ENCODE results near the gene SLC13A2. TPM values are rescaled to one million over a fixed set of nuclear protein-coding genes. Genes with fewer than 3 reads are reported as not detected.

SLC13A2 gene
- total and polyA plus RNA-seq, 9 of the 15 experiments (the other 6 are each of a cell fraction or from before 2014, with no cell fraction given), result 0.13 TPM; not detected in 8

DNA sequence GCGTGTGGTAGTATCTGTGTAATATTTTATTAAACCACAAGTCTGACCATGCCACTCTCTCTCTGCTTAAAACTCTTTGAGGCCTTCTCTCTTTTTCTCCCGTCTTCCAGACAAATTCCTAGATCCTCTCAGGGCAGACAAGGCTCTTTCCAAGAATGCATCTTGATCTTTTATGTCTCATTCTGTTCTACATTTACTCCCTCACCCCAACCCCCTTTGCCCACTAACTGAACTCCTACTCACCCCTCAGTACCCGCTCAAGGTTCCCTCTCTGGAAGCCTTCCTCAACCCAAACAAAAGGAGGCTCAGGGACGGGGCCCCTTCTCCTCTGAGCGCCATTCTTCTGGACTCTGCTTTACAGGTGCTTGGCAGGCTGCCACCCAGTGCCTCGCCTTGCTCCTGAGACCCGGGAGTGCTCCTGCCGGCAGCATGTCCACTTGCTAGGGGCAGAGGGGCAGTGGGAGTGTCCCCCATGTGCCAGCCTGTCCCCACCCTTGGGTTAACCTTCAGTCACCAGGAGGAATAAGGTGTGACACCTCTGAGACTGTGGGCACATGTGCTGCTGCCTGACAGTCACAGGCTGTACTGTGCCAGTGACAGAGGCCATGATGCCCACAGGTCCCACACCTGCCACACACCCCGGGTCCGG is 9.2 kb downstream of the SLC13A2 start:
- in situ Hi-C loops (cut with MboI), result no loop called here
- no peak overlapping the region for H2AFZ ChIP-seq (ENCODE audit: low read depth, low read length)
- H3K36me3 ChIP-seq (ENCODE audit: control insufficient read depth, insufficient read depth, low read length), result no peaks in the 10 kb centered on the region
- ChIA-PET CTCF (ENCODE audit: low intra/inter-chr PET ratio) (no interaction called here), POLR2A (interaction anchor here (0.5 kb wide), 1 partner anchor 21 kb away, joined by 3 read pairs; no protein-coding TSS in a partner anchor)
- intact Hi-C loops (cut with micrococcal nuclease), result no loop called here
- no peak overlapping the region for H3K4me2 ChIP-seq (ENCODE audit: insufficient read depth, low read length)
- H3K4me1 ChIP-seq (replicated peaks in 1 of 2; ENCODE audit: control insufficient read depth in 2 of 2, insufficient read depth in 2 of 2, low read length in 2 of 2), result no peaks in the 10 kb centered on the region
- no peaks in the 10 kb centered on the region for H3K9me1 ChIP-seq (ENCODE audit: control insufficient read depth, insufficient read depth, low read length)
- no peak for ATAC-seq
- H3K9me3 ChIP-seq (replicated peaks; ENCODE audit: control insufficient read depth, insufficient read depth, low read depth, low read length), result no peaks in the 10 kb centered on the region
- BruUV-seq (replicated peaks), result no TSS peak
- peak overlapping the region in 1 of 2 experiments; percentile 29; a peak in 1 of 4 replicates for H3K9ac ChIP-seq (ENCODE audit: insufficient read depth in 1 of 2, low read depth in 2 of 2, low read length in 2 of 2)
- H4K20me1 ChIP-seq (replicated peaks; ENCODE audit: control insufficient read depth, insufficient read depth, low read length), result peaks cover 4% of the 10 kb centered on the region; the same call in 1 of the 2 replicates
- 0% methylated on average over 10 of the region's 10 CpGs for WGBS (ENCODE audit: insufficient coverage, low coverage, missing lambda C conversion rate)
- H3K27ac ChIP-seq (ENCODE audit: extremely low read depth, low read depth, low read length), result no peak overlapping the region
- DNase-seq (ENCODE audit: extremely low read depth in 1 of 4, low spot score in 3 of 4), result no peak
- FAIRE-seq, result no peak
- H3K79me2 ChIP-seq (ENCODE audit: control insufficient read depth, insufficient read depth, low read length), result no peaks in the 10 kb centered on the region
- TF ChIP-seq SMAD2 (IDR thresholded peaks at IDR 0.05; ENCODE audit: low read depth, low read length) (no peak), ARHGAP35 (IDR thresholded peaks at IDR 0.05; ENCODE audit: partially characterized antibody) (no peak), NR2C1 (IDR thresholded peaks at IDR 0.05) (no peak), NR2C1 (tag; IDR thresholded peaks at IDR 0.05) (no peak), CTCF (IDR thresholded peaks at IDR 0.05 in 2 of 3, conservative IDR thresholded peaks at IDR 0.05 in 1 of 3; ENCODE audit: insufficient read depth in 2 of 3, low read depth in 1 of 3, low read length in 3 of 3) (no peak), CBX2 (IDR thresholded peaks at IDR 0.05; ENCODE audit: insufficient read depth, low read length, poor library complexity, severe bottlenecking) (no peak), ZNF431 (CRISPR knock-in tag; IDR thresholded peaks at IDR 0.05) (no peak), NFIC (IDR thresholded peaks at IDR 0.05) (0 out of 2 replicates have a peak, but pooled peaks have one; percentile 11), HDAC8 (tag; IDR thresholded peaks at IDR 0.05) (no peak)
- no peak overlapping the region for H3K4me3 ChIP-seq
- H3K27me3 ChIP-seq (ENCODE audit: control insufficient read depth in 2 of 2, insufficient read depth in 2 of 2, low read length in 2 of 2), result peaks cover 5 to 59% of the 10 kb centered on the region in 2 experiments; a peak in 4 of 5 replicates
